Kidney tubule cell (primary cell): ENCODE measurements around the gene ABHD12.
A peak's percentile ranks its signal among the peaks of the same experiment; 100 is the strongest.

Source experiments
- DNase-seq: peaks from one replicate; pipeline ENCODE4 v3.0.0-alpha.2; 2018; ENCODE audit warnings: low spot score

ABHD12 gene

DNA sequence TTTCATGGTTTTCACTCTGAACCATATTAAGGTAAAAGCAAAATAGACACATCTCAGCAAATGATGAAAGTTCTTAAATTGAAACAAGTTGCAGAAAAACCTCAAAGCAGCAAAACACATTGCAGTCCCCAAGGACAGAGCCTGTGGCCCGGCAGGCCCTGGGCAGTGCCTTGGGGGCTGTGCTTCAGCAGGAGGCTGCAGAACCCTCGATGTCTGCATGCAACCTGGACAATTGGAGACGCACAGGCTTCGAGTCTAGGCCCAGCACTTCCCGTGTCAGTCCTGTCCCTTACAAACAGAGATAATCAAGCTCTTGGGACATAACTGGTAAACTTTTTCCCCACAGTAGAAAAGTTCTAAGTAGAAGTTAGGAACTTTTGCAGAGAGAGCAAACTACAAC is 133.5 kb downstream of the ABHD12 start:
- no peak for DNase-seq

DNA sequence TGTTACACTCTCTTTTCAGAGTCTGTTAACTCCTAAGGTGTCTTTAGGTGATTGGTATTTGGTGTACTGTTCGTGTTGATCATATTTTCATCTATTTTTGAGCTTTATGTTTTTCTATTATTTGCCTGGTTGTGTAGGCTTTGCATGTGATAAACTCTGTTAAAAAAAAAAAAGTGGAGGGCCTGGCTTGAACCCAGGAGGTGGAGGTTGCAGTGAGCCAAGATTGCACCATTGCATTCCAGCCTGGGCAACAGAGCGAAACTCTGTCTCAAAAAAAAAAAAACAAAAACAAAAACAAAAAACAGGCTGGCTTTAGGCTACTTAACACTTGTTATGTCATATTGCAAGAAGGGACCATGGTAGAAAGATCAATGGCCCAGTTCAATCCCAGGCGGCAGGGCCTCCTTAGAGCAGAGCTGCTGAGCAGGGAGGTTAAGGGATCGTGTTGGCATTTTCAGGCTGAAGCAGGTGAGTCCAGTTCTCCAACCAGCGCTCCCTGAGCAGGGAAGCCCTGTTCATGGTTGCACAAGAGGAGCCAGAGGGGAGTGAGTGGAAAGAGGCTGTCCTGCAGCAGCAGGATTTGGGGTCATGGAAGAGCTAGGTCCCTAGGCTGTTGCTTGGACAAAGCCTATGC is 134.3 kb downstream of the ABHD12 start:
- no peak for DNase-seq

DNA sequence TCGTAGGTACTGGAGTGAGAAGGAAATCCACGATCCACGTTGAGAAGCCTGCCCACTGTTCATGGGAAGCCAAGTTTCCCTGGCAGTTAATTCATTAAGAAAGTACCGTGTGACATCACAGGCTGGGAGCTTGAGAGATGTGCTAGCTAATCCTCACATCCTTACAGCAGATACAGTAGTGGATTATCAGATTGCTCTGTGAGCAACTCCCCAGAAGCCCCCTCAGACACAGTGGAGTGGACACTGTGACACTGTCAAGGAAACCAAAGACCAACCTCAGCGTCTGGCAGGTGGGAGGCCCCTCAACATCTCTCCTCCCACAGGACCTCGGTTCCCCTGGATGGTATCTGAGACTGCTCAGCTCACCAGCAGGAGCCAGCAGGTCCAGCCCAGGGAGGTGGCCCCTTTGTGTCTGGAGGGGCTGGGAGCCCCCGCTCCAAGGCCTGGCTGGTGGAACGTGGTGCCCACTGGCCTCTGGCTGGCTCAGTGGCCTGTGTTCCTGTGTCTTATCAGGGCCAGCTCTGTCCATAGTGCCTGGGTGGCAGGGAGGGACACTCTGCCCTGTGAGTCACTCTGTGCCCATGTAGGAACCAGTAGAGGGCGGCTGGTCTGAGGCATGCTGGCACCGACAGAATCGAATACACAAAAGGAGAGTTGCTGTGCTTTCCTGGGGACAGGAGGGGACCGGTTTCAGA is 135.5 kb downstream of the ABHD12 start:
- peak; percentile 73 for DNase-seq

DNA sequence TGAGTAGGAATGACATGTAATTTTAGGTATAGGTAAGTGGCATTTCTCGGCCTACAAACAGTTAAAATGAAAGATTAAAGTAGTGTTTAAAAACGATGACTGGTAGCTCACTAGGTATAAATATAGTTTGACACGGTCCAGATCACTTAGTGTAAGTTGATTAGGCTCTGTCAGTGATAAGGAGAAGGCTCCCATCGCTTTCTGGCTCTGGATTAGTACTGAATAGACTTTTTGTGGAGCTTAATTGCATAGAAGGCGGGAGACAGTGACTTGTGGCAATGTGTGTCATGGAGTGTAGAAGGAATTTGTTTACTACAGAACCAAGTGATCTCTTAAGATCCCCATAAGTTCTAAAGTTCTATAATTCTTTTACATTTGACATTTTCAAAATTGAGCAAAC is 136.1 kb downstream of the ABHD12 start:
- DNase-seq, result no peak

DNA sequence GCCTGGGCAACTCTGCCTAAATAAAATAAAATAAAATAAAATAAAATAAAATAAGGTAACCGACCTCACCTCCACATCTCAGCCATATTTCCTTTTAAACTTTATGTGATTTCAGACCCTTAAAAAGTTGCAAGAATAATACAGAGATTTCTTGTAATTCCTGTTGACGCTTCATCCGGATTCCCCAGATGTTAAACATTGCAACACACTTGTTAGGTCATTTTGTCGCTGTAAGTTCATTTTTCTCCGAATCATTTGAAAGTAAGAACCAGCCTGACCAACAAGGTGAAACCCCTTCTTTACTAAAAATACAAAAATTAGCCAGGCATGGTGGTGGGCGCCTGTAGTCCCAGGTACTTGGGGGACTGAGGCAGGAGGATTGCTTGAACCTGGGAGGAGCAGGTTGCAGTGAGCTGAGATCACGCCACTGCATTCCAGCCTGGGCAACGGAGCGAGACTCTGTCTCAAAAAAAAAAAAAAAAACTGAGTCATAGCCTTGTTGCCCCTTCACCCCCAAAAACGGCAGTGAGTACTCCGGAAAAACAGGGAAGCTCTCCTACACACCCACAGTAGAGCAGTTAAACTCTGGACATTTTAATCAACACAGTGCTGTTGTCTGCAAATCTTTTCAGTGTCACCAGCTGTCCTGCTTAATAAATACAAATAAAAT is 136.9 kb downstream of the ABHD12 start:
- peak; percentile 68 for DNase-seq

DNA sequence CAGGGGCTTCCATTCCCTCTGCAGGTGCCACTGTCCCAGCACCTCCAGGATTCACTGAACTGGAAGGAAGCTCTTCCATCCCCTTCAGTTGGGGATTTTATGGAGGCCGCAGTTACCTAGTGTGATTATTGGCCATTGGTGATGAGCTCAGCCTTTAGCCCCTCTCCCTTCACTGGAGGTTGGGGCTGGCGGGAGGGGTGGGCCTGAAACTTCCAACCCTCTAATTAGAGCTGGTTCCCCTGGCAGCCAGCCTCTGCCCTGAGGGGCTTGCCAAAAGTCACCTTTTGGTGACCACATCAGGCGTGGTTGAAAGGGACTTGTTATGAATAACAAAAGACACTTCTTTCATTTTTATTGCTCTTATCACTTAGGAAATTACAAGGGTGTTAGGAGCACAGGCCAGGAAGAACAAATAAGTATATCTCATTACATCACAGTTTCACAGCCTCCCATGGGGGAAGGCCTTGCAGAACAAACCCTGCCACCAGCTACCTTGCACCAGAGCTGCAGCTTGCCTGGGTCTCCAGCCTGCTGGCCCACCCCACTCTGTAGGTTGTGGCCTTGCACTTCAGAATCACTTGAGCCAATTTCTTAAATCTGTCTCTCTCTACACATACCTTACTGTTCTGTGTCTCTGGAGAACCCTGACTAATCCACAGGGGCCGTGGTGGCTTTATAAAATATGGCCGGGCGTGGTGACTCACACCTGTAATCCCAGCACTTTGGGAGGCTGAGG is 137.8 kb downstream of the ABHD12 start:
- DNase-seq, result peak; percentile 57

DNA sequence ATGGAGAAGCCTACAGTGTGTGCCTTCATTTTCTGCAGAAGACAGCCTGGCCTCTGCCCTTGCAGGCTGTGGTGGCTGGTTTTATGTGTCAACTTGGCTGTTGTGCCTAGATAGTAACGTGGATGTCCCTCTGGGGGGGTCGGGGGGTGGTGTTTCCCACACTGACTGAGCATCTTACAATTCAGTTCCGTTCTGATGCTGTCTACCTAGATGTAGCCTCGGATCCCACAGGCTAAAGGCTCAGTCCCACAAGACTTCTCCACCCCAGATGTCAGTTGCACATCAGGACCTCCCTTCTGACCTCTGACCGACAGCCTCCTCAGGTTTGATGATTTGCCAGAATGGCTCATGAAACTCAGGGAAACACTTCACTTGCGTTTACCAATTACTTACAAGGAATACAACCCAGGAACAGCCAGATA is 138.4 kb downstream of the ABHD12 start:
- no peak for DNase-seq

DNA sequence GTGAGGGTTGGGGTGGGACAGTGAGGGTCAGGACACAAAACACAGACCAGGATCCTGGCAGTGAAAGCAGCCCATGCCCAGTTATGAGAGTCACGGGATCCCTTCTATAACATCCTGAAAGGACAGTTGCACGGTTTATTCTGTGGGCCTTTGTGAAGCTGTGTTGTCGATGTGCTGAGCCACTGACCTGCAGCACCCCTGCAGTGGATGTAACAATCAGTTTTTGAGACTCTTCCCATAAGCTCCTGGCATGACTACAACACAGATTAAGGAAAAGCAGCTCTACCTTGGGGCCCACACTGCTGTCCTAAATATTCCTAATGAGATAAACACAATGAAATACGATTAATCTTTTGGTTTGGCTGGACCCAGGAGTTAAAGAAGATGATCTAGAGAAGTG is 139.1 kb downstream of the ABHD12 start:
- no peak for DNase-seq

DNA sequence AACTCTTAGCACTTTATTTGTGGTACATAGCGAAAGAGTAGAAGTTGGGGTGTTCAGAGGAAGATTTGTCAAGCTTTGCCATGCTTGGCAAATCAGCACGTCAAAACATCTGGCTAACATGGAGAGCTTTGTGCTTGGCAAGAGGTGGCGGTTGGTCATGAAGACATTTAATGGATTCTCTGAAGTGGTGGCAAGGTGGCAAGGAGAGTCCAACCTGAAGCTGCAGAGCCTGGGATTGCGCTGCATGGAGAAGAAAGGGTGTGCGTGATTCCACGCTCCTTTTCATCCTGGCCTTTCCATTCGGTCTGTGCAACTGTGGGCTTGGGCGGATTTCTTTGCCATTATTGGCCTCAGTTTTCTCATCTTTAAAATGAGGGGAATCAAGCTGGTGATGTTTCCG is 139.6 kb downstream of the ABHD12 start:
- DNase-seq, result no peak

DNA sequence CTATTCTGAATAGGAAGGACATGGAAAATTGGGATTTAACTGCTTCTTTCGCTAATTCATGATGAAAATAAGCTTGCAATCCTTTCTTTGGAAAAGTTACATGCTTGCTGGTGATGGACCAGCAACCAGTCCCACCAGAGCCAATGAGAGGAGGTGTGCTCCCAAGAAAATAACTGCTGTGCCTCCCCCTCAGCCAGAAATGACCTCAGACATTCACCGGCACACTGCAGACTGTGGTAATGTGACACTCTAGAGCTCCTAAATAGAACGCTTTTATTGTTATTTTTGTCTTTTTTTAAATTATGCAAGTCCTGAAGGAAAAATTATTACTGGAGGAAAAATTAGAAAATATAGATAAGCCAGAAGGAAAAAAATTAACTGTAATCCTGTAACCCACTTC is 140.1 kb downstream of the ABHD12 start:
- no peak for DNase-seq
